Measurements from ENCODE around the gene PITX1.

The PITX1 gene

DNA sequence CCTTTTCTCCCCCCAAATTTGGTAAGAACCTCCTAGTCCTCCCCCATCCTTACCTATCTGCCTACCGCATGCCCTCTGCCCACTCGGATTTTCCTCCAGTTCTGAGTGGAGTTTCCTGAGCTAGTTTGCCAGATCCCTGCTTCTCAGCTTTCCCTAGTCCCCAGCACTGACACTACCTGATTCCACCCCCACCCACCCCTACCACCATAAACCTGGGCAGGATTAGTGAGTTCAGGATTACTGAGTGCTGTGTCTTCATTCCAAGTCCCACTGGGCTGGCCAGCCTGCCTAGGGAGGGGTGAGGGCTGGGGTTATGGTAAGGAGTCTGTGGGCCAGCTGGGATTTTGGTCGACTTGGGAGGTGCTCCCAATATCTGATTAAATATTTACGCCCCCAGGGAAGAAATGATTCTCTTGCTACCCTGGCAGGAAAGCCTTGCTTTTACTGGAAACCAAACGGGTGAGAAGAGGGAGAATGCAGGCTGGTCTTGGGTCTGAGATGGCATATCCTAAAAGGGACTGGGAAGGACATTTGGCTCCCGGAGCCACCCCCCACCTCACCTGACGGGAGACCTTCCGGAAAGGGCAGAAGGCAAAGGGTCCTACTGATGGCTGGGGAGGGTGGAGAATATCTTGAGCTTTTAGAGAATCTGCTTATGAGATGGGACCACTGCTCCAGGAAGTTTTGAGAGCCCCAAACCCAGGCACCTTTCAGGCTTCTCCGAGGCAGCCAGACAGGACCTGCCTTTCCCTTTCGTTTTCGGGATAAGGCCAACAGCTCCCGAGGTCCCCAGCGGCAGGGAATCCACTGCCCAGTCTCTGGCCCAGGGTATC lies 3.7 kb downstream of the PITX1 start:
- in situ Hi-C loops (cut with HindIII; ENCODE audit: low sequenced_read_pairs), result no loop called here

DNA sequence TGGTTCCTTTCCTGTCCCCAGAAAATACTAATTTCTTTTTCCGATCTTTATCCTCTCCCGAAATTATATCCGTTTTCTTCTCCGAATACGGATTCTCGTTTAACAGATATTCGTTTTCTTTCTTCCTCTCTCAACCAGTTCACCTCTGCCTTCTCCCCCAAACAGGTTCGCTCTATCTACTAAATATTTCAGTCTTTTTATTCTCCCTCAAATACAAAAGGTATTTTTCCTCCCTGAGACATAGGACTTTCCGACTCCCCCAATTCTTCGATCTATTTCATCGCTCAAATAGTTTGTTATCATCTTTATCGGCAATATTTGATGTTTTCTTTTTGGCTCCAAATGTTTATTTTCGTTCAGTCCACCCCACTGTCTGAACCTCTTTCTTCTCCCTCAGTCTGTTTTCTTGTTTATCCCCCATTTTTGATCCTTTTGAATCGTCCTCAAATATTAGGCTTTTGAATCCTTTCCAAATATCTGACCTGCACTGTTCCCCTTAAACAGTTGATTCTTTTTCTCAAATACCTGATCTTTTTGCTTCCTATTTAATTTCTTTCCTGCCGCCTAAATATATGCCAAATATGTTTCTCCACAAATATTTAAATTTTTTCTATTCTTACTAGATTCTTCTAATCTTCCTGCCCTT lies 4.4 kb downstream of the PITX1 start:
- in situ Hi-C loops (cut with HindIII; ENCODE audit: low sequenced_read_pairs), result no loop called here

GRCh38 chr5:135028791-135029476 lies 5.1 kb downstream of the PITX1 start:
- in situ Hi-C loops (cut with HindIII; ENCODE audit: low sequenced_read_pairs), result no loop called here

- in situ Hi-C loops (cut with HindIII; ENCODE audit: low sequenced_read_pairs), result no loop called here
These were observed 6.1 kb downstream of the PITX1 start for GRCh38 chr5:135027697-135028615.

GRCh38 chr5:135027266-135027696 lies 6.7 kb downstream of the PITX1 start:
- in situ Hi-C loops (cut with HindIII; ENCODE audit: low sequenced_read_pairs), result no loop called here

- in situ Hi-C loops (cut with HindIII; ENCODE audit: low sequenced_read_pairs), result no loop called here
These were observed 7.3 kb downstream of the PITX1 start for GRCh38 chr5:135026645-135027265.

GRCh38 chr5:135025730-135026644 lies 8.0 kb downstream of the PITX1 start:
- in situ Hi-C loops (cut with HindIII; ENCODE audit: low sequenced_read_pairs), result no loop called here

GRCh38 chr5:135024956-135025729 lies 8.9 kb downstream of the PITX1 start:
- in situ Hi-C loops (cut with HindIII; ENCODE audit: low sequenced_read_pairs), result no loop called here

DNA sequence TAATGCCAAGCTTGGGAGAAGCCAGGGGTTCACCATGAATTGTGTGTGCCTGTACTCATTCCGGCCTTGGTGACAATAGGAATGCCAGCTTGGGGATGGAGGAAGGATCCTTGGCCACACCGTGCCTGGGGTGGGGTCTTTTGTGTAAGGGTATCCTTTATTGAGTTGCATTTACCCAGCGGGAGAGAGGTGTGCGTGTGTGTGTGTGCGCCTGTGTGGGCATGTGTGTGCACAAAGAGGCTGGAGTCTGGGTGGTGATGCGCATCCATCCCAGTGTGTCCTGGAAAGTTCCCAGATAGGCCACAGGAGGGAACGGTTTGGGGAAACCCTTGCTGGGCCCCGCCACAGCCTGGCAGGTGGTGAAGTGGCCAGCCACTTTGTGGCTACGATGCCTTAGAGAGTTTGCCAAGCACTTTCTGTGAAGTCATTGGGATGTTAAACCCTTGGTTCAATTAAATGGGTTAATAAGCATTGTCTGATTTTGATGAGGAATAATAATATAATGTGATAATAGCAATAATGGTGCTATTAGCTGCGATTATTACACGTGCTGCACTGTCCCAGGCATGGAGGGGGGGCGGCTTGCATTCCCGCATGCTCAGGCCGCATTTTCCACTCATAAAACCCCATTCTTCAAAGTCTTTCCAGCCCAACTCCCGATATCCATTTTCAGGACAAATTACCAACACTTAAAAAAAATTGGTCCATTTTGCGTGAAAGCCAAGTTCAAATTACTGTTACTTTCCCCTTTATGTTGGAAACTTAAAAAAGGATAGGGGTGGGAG lies 13.7 kb downstream of the PITX1 start:
- in situ Hi-C loops (cut with HindIII; ENCODE audit: low sequenced_read_pairs), result no loop called here

DNA sequence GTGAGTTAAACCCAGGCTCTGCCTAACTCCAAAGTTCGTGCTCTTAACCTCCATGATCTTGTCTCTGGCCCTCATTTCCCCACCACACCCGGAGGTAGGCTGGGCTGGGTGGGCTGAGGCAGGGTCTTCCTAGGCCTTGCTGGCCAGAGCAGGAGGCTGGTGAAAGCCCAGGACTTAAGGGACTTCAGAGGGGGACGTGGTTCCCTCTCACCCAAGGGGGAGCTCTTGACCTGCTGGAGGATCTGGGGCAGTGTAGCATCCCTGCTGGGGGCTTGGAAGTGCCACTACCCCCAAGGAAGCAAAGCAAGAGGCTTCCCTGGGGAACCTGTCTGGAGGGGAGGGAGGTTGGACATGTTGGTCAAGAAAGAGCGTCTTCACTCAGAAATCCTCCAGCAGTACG lies 14.7 kb downstream of the PITX1 start:
- in situ Hi-C loops (cut with HindIII; ENCODE audit: low sequenced_read_pairs), result no loop called here

DNA sequence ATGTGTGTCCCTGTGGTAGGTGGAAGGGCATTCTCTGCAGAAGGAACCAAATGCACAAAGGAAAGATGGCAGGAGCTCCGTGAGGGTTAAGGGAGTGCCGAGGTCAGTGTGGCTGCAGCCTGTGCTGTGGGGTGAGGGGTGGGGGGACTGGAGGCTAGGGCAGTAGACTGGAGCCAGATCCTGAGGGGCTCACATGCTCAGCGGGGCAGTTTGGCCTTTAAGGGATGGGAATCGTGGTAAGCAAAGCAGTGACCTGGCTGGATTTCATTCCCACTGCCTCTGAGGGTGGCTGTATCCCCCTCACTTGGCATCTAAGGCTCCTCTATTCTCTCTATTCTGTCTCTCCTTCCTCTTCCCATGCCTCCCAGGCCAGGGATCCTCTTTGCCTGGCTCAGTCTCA lies 15.6 kb downstream of the PITX1 start:
- in situ Hi-C loops (cut with HindIII; ENCODE audit: low sequenced_read_pairs), result no loop called here

GRCh38 chr5:135016861-135017290 lies 17.2 kb downstream of the PITX1 start:
- in situ Hi-C loops (cut with HindIII; ENCODE audit: low sequenced_read_pairs), result no loop called here

DNA sequence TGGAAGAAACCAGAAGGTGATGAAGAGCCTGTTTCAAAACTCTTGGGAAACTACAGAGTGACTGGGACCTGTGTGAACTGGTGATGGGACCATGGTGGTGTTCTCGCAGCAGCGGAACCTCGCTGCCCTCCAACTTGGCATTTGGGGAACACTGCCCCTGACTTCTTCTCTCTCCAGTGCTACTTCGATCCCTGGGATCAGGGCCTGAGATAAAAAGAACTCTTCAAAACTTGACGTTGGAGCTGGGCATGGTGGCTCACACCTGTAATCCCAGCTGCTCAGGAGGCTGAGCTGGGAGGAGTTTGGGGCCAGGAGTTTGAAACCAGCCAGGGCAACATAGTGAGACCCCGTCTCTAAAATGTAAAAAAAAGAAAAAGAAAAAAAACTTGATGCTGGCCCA lies 18.1 kb downstream of the PITX1 start:
- in situ Hi-C loops (cut with HindIII; ENCODE audit: low sequenced_read_pairs), result no loop called here

GRCh38 chr5:135013947-135014570 lies 20.0 kb downstream of the PITX1 start:
- in situ Hi-C loops (cut with HindIII; ENCODE audit: low sequenced_read_pairs), result no loop called here

GRCh38 chr5:135013445-135013844 lies 20.6 kb downstream of the PITX1 start:
- in situ Hi-C loops (cut with HindIII; ENCODE audit: low sequenced_read_pairs), result no loop called here

GRCh38 chr5:135012951-135013391 lies 21.1 kb downstream of the PITX1 start:
- in situ Hi-C loops (cut with HindIII; ENCODE audit: low sequenced_read_pairs), result no loop called here

DNA sequence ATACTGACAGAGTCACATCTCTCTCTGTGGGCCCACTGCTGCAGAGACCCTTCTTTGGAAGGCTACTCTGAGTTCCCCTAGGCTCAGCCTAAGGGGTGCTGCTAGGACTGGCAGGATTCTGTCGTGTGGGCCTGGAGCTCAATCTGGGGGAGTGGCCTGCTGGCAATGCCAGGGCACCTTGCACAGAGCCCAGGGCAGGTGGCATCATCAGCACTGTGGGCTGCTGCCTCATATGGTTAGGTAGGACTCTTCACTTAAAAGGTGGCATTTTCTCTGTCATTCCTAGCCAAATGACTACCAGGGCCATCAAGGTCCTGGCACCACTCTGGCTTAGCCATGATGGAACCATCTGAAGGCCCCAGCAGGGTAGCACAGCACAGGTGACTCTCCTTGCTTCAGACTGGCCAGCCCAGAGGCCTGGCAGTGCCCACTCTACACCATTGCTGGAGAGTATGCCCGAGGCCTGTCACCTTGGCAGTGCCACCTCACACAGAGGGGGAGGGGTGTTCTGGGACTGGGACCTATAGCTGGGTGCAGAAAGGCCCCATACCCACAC lies 21.9 kb downstream of the PITX1 start:
- in situ Hi-C loops (cut with HindIII; ENCODE audit: low sequenced_read_pairs), result no loop called here

All from endothelial cell of hepatic sinusoid (primary cell).